ENCODE results near the gene RIPOR2. TPM values are rescaled to one million over a fixed set of nuclear protein-coding genes. Genes with fewer than 3 reads are reported as not detected.
A peak's percentile ranks its signal among the peaks of the same experiment; 100 is the strongest.

Gene RIPOR2
- total RNA-seq, 2 experiments from 2014 or later: 18.0 to 28.9 TPM

DNA sequence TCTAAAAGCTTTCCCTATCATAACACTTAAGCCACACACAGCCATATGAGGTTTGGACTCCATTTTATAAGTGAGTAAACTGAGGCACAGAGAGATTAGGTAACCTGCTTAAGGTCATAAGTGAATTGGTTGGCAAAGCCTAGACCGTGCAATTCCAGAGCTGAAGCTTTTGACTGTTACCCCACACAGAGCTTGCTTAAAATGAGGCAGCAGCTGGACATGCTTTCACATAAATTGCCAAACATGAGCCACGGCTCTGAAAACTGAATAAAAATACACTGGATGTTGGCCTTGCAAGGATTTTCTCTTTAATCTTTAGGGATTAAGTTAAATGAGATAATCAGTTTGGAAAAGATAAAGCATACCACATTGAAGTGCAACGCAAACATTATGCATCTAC is 2.5 kb downstream of the RIPOR2 start:
- H3K4me1 ChIP-seq (ENCODE audit: insufficient read depth, low read length, poor library complexity, severe bottlenecking): peaks cover 96% of the 10 kb centered on the region
- H2AFZ ChIP-seq (ENCODE audit: low read length): no peak overlapping the region
- H3K27ac ChIP-seq (ENCODE audit: low read depth, low read length, poor library complexity, severe bottlenecking): peak overlapping the region; percentile 88
- H4K20me1 ChIP-seq (ENCODE audit: insufficient read depth, low read length): no peaks in the 10 kb centered on the region
- no peaks in the 10 kb centered on the region for H3K9me3 ChIP-seq (ENCODE audit: low read length)
- DNase-seq (ENCODE audit: low spot score): no peak
- ChIA-PET POLR2A (interaction anchor here (0.6 to 6.5 kb wide), 11 partner anchors 8 to 102 kb away, joined by 3 to 90 read pairs (median 5); no protein-coding TSS in a partner anchor), CTCF (ENCODE audit: unreplicated experiment) (interaction anchor here (0.6 to 2.6 kb wide), 7 partner anchors 12 to 76 kb away, joined by 3 to 11 read pairs (median 4); no protein-coding TSS in a partner anchor)
- peak overlapping the region; percentile 96 for H3K4me2 ChIP-seq (ENCODE audit: low read length)
- no peaks in the 10 kb centered on the region for H3K36me3 ChIP-seq (ENCODE audit: insufficient read depth, low read length)
- BruUV-seq (replicated peaks): no TSS peak
- intact Hi-C loops (cut with micrococcal nuclease; ENCODE audit: unreplicated experiment): no loop called here
- H3K9me2 ChIP-seq (ENCODE audit: insufficient read depth, low read length): no peaks in the 10 kb centered on the region
- no peak for TF ChIP-seq EZH2phosphoT487 (IDR thresholded peaks at IDR 0.05; ENCODE audit: borderline replicate concordance, low read depth, low read length)
- TF ChIP-seq, protein P1, sequence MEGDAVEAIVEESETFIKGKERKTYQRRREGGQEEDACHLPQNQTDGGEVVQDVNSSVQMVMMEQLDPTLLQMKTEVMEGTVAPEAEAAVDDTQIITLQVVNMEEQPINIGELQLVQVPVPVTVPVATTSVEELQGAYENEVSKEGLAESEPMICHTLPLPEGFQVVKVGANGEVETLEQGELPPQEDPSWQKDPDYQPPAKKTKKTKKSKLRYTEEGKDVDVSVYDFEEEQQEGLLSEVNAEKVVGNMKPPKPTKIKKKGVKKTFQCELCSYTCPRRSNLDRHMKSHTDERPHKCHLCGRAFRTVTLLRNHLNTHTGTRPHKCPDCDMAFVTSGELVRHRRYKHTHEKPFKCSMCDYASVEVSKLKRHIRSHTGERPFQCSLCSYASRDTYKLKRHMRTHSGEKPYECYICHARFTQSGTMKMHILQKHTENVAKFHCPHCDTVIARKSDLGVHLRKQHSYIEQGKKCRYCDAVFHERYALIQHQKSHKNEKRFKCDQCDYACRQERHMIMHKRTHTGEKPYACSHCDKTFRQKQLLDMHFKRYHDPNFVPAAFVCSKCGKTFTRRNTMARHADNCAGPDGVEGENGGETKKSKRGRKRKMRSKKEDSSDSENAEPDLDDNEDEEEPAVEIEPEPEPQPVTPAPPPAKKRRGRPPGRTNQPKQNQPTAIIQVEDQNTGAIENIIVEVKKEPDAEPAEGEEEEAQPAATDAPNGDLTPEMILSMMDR (conservative IDR thresholded peaks at IDR 0.05; ENCODE audit: low read length): no peak
- H3K4me3 ChIP-seq (ENCODE audit: low read depth, low read length, poor library complexity, severe bottlenecking): peak overlapping the region; percentile 68
- peaks cover 59% of the 10 kb centered on the region for H3K79me2 ChIP-seq (ENCODE audit: insufficient read depth, low read depth, low read length)

- peak overlapping the region; percentile 96 for H3K4me2 ChIP-seq (ENCODE audit: low read length)
These were observed 2.9 kb downstream of the RIPOR2 start for GRCh38 chr6:24932832-24933231.

More at GRCh38 chr6:24932832-24933231, 2.9 kb downstream of the RIPOR2 start:
- CTCF ChIA-PET (ENCODE audit: unreplicated experiment): interaction anchor here (2.4 kb wide), 1 partner anchor 59 kb away, joined by 11 read pairs; no protein-coding TSS in a partner anchor
- Histone ChIP-seq H3K4me1 (ENCODE audit: insufficient read depth, low read length, poor library complexity, severe bottlenecking) (peaks cover 96% of the 10 kb centered on the region), H3K79me2 (ENCODE audit: insufficient read depth, low read depth, low read length) (peaks cover 64% of the 10 kb centered on the region), H3K4me3 (ENCODE audit: low read depth, low read length, poor library complexity, severe bottlenecking) (peak overlapping the region; percentile 68), H2AFZ (ENCODE audit: low read length) (no peak overlapping the region; the same call in 1 of the 2 replicates), H3K36me3 (ENCODE audit: insufficient read depth, low read length) (no peaks in the 10 kb centered on the region), H4K20me1 (ENCODE audit: insufficient read depth, low read length) (no peaks in the 10 kb centered on the region), H3K9me2 (ENCODE audit: insufficient read depth, low read length) (no peaks in the 10 kb centered on the region), H3K9me3 (ENCODE audit: low read length) (no peaks in the 10 kb centered on the region), H3K27ac (ENCODE audit: low read depth, low read length, poor library complexity, severe bottlenecking) (peak overlapping the region; percentile 88)
- POLR2A ChIA-PET: interaction anchor here (0.6 to 6.5 kb wide), 7 partner anchors 14 to 103 kb away, joined by 3 to 90 read pairs (median 4); no protein-coding TSS in a partner anchor
- BruUV-seq (replicated peaks): no TSS peak
- TF ChIP-seq, protein P1 (conservative IDR thresholded peaks at IDR 0.05; ENCODE audit: low read length): no peak
- DNase-seq (ENCODE audit: low spot score): peak; percentile 51
- intact Hi-C loops (cut with micrococcal nuclease; ENCODE audit: unreplicated experiment): loop anchor here (1.0 kb wide), 1 partner anchor 14 kb away; no protein-coding TSS in a partner anchor

All from OCI-LY7 (cell line).